ENCODE measurements around the gene ERP27. TPM values are rescaled to one million over a fixed set of nuclear protein-coding genes. Genes with fewer than 3 reads are reported as not detected.

ERP27 gene
- polyA plus RNA-seq (ENCODE audit: insufficient read length in 10 of 10): 1 to 10 TPM in 1 of 10 donors, under 1 TPM in 8, not detected in 1; 0.14 to 1.2 (median 0.55) TPM
- long read RNA-seq, donor 1: 0 reads
- long read RNA-seq, donor 2: 0 reads
- long read RNA-seq, donor 3: 0 reads
- long read RNA-seq, donor 4: 0 reads
- long read RNA-seq, donor 5: 0 reads
- long read RNA-seq, donor 6: 0 reads
- long read RNA-seq, donor 7: 0 reads
- long read RNA-seq, donor 8: 0 reads
- long read RNA-seq, donor 9: 0 reads

DNA sequence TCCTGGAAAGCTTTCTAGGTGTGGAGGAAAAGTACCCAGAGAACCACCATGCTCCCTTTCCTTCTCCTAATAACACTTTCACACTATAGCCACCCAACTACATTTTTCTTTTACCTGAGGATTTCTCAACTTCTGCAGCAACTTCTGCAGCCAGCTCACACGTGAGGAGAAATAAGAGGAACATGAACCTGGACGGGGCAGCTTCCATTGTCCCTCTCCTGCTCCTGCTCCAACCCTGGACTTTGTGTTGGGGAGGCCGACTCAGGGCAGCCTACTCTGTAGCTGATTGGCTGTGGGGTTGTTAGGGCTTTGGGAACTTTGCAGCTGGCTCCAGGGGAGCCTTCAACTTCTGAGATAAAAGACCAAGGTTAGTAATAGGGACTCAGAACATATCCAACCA, at the start of gene ERP27:
TSS of gene ERP27 (minus strand) at position 237 of the 400 bp plus-strand sequence. CDS start at position 208, 29 bp downstream.
- DNase-seq: no peak

DNA sequence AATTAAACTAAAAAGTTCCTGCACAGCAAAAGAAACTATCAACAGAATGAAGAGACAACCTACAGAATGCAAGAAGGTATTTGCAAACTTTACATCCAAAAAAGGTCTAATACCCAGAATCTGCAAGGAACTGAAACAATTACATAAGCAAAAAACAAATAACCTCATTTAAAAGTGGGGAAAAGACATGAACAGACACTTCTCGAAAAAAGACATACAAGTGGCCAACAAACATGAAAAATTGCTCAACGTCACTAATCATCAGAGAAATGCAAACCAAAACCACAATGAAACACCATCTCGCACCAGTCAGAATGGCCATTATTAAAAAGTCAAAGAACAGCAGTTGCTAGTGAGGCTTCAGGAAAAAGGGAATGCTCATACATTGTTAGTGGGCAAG, 49.7 kb upstream of the ERP27 start:
- no peak for DNase-seq

DNA sequence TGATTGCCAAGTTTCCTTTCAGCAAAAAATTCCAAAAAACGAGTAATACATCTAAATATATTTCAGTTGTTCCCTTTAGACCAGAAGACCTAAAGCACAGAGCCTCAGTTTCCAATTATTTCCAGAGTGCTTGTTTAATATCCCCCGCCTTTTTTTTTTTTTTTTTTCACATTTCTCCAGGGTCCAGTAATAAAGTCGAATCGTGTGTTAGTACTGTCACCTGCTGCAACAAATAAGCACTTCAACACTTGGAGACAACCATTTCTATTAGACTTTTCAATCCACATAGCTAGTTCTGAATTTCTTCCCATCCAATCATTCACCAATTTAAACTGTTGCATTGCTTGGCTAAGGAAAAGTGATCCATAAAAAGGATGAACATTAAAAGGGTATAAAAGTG, 48.1 kb upstream of the ERP27 start:
- no peak for DNase-seq

DNA sequence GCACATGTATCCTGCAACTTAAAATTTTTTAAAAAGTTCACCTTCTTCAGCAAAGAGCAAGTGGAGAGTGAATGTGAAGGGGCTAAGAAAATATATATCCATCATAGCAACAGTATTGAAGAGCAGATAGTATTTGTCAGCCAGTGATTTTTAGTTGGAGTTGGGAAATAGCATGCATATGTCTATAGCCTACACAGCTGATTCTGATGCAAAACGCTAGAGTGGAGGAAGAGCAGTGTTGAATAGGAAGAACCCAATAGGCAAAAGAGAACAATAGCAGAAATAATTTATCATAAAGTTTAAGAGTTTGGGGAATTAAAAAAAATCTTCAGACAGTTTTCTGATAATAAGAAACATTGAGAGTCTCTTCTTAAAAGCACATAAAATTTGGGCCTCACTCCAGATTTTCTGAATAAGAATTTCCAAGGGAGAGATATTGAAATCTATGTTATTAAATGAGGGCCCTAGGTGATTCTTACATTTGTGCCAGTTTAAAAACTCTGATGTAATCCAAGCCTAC, 46.5 kb upstream of the ERP27 start:
- peak in 2 of 3 donors; percentile 29 to 60 for DNase-seq

DNA sequence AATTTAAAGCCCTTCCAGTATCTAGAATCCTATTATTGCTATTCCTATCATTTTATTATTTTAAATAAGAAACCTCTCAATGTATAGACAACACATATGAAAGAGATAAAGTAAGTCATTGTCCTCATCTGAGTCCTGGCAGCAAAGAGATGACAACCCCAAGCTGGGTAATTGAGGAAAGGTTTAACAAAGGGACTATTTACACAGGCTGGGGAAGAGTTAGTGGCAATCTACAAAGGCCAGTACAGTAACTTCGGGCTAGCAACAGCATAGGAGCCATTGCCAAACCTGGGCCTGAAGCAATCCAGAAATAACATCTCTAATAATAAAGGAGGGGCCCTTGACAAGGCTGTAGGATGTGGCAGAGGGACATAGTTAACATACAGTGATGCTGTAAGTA, 45.7 kb upstream of the ERP27 start:
- DNase-seq: no peak

DNA sequence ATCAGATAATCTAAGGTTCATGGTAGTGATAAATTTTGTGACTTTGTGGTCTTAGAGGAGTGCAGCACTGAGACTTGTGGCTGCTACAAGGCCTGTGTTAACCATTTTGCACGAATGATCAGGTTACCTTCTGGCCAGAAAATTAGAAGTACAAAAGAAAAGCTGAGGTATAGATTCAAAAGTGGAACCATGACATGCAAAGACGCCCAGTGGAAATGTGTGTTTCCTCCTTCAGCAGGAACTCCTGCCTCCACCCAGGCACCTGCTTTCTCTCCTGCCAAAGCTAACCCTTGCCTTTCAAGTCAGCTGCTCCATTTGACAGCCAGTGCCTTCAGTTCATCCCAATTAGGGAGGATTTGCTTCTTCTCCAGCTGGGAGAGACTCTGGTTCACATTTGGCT, 44.7 kb upstream of the ERP27 start:
- DNase-seq: no peak

DNA sequence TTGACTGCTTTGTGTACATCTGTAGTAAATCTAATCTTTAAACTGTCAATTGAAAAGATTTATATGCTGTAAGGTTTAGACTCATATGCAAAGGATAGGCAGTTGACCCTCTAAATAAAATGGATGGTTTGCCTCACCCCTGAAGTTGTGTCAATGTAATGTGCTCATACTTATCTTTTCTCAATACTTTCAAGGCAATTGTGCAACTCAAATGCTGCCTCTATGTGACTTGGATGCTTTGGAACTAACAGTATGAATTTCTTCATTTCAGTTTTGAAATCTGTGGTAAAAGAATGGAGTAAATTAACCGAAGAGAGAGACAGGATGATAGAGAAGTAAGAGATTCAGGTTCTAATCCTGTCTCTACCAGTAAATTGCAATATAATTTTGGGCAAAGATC, 44.2 kb upstream of the ERP27 start:
- no peak for DNase-seq

DNA sequence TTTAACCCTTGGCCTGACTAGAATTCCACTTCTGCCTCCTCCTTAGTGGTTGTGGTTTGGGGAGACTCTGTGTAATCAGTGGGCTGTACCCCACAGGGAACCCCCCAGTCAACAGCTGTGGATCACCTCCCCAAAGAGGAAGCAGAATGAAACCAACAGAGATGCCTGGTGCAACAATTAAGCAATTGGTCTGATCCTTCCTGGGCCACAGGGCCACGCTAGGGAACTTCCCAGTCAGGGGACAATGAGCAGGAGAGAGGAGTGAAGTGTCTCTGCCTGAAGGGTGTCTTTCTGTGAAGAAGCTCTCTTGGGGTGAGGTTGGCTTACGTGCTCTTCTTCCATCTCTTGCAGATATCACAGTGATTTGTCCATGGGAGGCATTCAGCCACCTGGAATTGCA, 42.7 kb upstream of the ERP27 start:
- DNase-seq: no peak

DNA sequence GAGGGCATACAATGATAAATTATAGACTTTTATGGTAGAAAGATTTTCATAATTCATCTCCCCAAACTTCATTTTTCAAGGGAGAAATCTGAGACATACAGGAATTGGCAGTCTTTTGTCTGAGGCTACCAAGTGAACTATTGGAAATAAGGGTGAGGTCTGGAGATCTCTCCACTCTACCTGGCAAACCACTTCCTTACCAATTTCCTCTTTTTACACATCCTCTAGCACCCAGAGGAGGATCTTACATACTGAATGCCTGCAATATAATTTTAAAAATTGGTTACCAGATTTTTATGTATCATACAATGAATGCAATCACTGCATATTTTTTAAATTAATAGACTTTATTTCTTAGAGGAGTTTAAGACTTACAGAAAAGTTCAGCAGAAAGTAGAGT, 41.1 kb upstream of the ERP27 start:
- no peak for DNase-seq

DNA sequence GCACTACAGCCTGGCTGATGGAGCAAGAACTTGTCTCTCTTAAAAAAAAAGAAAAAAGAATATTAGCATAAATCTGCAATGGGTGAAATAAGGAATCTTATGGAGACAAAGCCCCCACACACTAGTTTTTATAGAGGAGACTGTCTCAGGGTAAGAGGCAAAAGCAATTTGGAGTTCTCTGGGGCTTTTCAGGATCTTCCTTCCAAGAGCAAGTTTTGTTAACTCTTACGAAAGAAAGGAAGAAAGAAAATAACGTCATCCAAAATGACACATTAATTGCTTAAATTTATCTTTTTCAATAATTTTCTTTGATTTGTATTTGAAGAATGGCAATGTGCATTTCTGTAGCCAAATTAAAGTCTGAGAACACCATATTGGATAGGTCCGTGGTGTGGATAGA, 38.3 kb upstream of the ERP27 start:
- no peak for DNase-seq

DNA sequence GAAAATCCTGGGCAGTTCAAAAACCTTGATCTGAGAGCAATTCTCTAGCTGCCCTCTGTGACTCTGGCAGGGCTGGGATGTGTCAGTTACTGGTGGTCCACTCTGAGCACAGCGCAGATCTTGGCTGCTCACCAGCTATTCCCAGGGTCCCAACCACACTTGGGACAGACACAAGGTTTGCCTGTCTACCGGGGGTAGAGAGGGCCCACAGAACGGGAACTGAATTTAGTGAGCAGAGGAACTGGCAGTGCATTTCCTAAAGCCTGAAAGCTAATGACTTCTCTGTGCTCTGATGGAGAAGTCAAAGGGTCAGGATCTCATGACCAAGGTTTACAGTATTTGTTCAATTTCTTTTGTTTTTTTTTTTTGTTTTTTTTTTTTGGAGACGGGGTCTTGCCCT, 37.1 kb upstream of the ERP27 start:
- DNase-seq: no peak

DNA sequence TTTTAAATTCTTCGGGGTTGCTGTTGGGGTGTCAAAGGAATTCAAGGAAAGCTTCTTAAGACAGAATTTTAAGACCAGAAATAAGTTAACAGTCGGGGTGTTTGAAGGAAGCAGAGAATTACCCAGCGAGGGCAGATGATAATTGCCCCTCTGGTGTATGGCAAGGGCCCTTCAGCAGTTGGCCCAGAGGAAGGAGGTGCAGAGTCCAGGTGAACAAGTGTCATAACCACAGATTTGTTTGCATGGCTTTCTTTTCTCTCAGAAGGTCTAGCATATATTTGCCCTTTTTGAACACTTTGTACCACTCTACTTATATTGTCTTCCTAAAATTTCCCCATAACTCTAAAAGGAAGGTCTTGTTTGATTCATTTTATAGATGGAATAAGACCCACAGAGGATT, 36.3 kb upstream of the ERP27 start:
- DNase-seq: no peak

DNA sequence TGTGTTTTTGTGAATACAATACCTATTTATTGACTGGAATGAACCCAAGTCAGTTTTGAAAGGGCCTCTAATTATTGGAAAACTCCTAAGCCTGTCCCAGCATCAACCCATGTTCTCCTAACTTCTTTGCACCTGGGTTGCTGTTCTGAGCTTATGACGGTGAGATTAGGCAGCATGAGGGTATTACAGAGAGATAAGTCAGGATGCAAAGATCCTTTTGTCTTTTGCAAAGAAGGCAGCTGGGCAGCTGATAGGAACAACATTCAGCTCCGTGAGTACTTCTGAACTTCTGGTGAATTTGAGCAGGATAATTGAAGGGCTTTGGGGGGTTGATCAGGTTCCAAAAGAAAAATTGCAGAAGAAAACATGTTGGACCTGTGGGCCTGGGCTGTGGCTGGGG, 34.5 kb upstream of the ERP27 start, which contains the start of gene PDE6H:
TSS of gene PDE6H (plus strand) at position 227 of the 400 bp plus-strand sequence. CDS start 4,971 bp downstream, outside the sequence.
- no peak for DNase-seq

DNA sequence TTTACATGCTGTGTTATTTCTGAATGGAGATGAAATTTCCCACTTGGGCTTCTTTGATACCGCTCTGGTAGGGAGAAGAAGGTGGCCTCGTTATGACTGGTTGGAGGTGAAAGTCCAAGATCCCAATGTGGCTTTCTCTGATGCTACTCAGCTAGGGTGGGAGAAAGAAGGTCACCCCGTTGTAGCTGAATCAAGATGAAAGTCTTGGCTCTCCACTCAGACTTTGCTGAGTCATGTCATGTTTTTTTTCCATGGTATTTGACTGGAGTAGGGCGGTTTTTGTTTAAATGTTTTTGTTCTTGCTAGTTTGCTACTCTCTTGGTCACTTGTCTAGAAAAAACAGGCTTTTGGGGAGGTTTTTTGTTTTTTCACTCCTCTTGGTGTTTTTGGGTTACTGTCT, 32.1 kb upstream of the ERP27 start:
- DNase-seq: no peak

DNA sequence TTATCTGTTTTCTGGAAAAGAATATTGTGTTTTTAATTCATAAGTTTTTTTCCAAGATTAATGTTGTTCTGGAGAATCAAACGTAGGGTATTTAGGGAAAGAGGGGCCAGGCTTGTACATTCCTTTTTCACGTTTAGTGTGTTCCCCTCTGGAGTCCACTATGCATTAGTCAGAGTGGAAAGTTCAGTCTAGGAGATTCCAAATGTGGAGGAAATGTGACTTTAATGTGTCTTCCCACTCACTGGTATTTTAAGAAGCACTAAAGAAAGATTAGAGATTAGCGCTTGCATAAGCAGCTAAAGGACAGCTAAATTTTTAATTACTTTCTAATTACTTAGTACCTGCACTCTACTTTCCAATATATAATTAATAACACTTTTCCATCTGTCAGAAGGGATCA, 30.1 kb upstream of the ERP27 start:
- no peak for DNase-seq

DNA sequence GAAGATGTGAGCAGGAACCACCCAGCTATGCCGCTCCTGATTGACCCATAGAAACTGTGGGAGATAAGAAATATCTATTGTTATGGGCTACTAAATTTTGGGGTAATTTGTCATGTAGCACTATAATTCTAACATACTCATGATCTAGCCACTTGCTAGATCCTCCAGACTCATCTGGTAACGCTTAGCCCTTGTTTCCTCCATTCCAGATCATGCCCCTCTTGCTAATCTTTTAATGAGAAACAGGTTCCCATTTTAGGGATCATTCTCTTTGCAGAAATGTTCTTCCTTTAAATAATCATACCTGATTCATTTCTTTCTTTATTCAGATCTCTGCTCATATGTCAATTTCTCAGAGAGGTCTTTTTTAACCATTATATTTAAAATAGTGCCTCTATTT, 26.9 kb upstream of the ERP27 start:
- no peak for DNase-seq

DNA sequence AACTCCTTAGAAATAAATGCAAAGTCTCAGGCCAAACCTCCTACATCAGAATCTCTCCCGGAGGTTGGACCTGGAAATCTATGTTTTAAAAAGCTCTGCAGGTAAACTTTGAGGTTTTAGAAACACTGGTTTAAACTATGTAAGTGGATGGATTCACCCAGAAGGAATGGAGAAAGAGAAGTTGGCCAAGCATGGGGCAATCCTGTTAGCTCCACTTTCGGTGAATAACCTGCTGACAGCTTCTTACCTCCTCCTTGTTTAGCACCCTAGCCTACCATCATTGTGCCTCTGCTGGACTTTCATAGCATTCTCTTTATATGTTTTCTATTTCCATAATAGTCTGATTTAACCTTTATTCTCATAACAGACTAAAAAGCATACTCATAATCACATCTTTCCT, 26.1 kb upstream of the ERP27 start:
- no peak for DNase-seq

DNA sequence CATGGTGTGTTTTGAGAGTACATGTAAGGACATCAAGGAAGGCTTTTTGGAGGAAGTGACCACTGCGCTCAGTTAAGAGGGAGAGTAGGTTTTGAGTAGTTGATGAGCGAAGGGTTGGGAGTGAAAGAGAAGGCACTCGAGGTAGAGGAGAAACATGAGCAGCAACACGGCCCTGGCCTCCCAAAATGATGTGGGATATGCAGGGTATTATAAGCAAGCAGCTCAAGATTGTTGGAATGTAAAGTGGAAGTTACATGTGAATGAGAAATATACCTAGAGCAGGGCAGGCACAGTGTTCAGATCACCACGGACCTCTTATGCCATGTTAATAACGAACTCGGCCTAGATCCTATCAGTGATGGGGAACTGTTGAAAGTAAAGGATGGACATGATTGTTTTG, 25.2 kb upstream of the ERP27 start:
- DNase-seq: no peak

DNA sequence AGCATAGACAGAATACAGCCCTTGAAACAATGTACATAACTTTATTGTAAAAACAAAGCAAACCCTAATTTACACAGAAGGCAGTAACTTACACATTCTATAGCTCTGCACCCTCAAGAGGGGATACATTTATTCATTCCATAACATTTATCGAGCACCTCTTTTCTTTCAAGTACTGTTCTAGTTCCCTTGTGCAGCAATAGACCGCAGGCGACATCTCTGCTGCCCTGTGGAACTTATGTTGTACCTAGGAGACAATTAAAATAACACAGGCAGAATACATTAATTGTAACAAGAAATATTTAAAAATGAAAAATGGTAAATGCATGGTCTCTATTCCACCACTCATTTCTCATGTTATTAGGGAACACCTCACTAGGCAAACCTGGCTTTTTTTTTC, 24.5 kb upstream of the ERP27 start:
- DNase-seq: no peak

DNA sequence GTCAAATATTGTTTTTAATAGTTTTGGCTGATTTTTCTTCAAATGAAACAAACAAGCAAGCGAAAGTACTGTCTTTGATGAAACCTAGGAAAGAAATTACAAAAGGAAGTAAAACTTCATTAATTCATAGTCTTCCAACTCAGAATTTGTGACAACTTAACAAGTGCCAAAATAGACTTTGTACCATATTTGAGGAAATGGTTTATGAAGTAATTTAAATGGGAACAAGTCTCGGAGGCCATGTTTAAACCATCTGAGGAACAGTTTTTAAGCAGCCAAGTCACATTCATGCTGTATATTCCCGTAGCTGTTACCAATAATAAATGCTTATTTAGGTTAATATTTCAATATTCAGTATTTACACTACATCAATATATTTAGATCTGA, 23.8 kb upstream of the ERP27 start:
- no peak for DNase-seq

DNA sequence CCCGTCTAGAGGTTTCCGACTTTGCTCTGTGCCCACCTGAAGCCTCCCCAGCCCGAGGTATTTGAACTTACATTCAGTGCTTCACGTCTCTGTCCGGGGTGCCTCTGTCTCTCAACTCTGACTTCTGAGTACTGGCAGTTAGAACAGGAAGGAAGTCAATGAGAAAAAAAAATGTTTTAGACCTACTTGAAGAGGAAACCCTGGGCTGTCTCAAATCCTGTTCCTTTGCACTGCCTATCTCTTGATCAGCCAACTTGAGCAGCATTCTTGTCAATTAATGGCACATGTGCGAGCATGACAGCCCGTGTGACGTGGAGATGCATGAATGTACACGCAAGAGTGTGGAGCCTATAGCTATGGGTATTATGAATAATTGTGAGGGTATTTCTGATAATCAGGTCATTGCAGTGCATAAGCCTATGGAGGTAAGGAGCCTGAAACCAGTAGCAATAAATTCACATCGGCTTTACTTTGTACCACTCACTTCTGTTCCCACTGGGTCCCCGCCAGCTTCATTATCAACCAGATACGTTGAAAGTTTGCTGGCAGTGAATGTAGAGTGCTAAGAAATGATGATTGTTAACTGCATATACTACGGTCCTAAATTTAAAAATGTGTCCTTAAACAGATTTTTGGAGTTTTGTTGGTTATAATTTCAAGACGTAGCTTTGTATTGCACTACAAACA, 23.3 kb upstream of the ERP27 start, which contains the start of gene ARHGDIB:
TSS of gene ARHGDIB (minus strand) at position 136 of the 687 bp plus-strand sequence. CDS start 10,889 bp downstream, outside the sequence.
- peak in 2 of 3 donors; percentile 30 to 51 for DNase-seq

DNA sequence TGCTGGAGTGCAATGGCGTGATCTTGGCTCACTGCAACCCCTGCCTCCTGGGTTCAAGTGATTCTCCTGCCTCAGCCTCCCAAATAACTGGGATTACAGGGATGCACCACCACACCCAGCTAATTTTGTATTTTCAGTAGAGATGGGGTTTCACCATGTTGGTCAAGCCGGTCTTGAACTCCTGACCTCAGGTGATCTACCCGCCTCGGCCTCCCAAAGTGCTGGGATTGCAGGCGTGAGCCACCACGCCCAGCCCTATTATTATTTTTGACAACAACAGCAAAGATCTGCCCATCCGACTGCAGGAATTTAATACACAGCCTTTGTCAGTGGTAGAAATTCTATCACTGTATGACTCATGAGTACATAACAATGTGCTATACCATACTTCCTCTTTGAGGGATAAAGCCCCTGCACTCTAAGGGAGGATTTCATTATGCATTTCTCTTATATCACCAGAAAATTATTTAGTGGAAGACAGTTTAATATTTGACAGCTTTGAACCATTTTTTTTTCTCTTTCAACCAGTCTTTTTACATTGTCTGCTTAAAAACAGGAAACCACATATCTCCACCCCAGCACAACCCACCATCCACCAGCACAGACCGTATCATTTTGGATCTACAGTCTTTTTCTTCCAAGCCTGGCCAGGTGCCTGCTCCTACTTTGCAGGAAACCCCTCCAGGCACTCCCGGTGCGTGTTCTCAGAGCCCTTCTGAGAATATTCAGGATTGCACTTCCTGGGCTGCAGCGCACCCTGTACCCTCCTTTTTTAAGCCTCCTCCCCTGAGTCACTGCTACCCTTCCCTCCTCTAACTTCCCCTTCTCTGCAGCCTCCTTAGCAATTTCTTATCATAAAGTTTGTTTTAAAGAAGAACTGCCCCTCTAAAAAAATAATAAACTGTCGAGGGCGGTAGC, 22.5 kb upstream of the ERP27 start:
- peak in 2 of 3 donors; percentile 49 to 51 for DNase-seq
